Diencephalon (tissue), 1 donor: ENCODE results near the gene RCHY1. TPM values are rescaled to one million over a fixed set of nuclear protein-coding genes. Genes with fewer than 3 reads are reported as not detected.

Source experiments
- total RNA-seq: library from RNA; depleted of rRNA; stranded (reverse); fragments of >200 nt; gene quantifications from one replicate; pipeline ENCODE4 v1.2.3, GENCODE V29; 2014

Gene RCHY1
- total RNA-seq, result 68.0 TPM

DNA sequence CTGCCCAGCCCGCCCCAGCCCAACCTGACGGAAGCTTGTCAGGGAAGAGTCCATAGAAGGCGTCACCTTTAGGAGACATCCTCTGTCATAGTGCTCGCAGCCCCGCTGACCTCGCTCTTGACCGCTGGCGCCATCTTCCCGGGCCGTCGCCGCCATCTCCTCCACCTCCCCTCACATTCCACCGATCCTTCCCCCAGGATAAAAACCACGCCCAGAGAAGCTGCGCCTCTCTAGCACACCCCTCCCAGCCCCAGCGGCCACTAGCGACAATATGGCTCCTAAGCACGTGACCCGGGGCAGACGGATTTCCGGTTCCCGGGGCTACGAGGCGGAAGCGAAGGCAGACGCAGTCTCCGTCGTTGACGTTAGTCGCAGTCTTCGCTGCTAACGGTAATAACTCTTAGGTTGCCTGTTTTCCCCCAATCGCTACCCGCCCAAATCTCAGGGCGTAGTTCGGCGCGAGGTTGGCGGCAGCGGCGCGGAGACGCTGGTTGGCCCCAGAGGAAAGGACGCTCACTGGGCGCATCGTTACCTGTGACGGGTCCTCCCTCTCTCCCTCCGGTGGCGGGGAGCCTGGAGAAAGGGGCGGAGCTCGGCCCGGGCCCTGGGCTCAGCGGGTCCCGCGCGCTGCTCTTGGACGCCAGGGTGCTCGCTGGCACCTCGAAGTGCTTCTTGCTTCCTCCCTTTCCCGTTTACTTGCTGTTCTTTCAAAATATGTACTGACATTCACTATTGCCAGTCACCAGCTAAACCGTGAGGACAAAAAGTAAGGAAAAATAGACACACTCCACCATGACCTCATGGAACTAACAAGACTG is at the start of gene RCHY1, which contains the start of gene THAP6:
Gene RCHY1, minus strand, starts transcription at position 273 of the 818 bp plus-strand sequence. Its CDS starts 117 bp downstream, at position 156.
Gene THAP6, plus strand, starts transcription at position 343 of the 818 bp plus-strand sequence. CDS start 980 bp downstream, outside the sequence.

GRCh38 chr4:75555294-75556164 is 41.3 kb upstream of the RCHY1 start, which contains the start of gene ODAPH:
ODAPH (plus strand) TSS chr4:75556066; CDS start chr4:75556083, 17 bp downstream.

Other genes with a start within 250 kb of the RCHY1 start
- gene THAP6, start 70 bp upstream of the RCHY1 start, total RNA-seq, result 18.7 TPM
- gene ODAPH, start 41.7 kb upstream of the RCHY1 start, total RNA-seq, result not detected
- 80.3 TPM for gene CDKL2, start 116.1 kb upstream of the RCHY1 start, total RNA-seq
- 344 TPM for gene G3BP2, start 159.0 kb upstream of the RCHY1 start, total RNA-seq
- 53.3 TPM for gene USO1, start 210.2 kb upstream of the RCHY1 start, total RNA-seq